Hepatocyte (in vitro differentiated cells): ENCODE measurements around the gene PGPEP1.

Experiments used
- EZH2phosphoT487 ChIP-seq: fragments of 200-600 bp; sonication (generic); IDR thresholded peaks from one replicate; pipeline ENCODE4 v1.6.1; 2018; ENCODE audit warnings: antibody characterized with exemption, mild to moderate bottlenecking, low read depth, moderate library complexity; ENCODE audit not compliant: unreplicated experiment, severe bottlenecking
- TF ChIP-seq, protein P1 (sequence below): fragments of 200-600 bp; sonication (generic); IDR thresholded peaks from 2 replicates; pipeline ENCODE4 v1.5.1; 2016; ENCODE audit warnings: antibody characterized with exemption, mild to moderate bottlenecking; ENCODE audit not compliant: poor library complexity

DNA sequence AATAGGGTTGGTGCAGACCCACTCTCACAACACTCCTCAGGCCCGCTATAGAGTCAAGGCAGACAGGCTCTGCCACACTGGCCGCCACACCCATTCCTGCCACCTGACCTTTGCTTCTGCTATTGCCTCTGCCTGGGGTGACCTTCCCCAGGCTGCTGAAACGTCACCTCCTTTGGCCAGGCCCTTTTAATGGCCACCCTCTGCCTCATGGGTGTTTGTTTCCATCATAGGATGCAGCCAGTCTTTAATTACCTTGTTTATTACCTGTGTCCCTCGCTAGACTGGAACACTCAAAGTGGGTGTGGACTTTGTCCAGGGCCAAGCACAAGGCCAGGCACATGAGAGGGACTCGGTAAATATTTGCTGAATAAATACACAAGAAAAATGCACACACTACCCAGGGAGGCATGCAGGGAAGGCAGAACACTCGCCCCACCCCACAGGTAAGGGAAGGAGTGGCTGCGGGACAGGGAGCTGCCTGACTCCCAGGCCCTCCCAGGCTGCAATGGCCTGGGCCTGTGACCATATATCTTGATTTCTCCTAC is 20.7 kb upstream of the PGPEP1 start:
- TF ChIP-seq, protein P1, sequence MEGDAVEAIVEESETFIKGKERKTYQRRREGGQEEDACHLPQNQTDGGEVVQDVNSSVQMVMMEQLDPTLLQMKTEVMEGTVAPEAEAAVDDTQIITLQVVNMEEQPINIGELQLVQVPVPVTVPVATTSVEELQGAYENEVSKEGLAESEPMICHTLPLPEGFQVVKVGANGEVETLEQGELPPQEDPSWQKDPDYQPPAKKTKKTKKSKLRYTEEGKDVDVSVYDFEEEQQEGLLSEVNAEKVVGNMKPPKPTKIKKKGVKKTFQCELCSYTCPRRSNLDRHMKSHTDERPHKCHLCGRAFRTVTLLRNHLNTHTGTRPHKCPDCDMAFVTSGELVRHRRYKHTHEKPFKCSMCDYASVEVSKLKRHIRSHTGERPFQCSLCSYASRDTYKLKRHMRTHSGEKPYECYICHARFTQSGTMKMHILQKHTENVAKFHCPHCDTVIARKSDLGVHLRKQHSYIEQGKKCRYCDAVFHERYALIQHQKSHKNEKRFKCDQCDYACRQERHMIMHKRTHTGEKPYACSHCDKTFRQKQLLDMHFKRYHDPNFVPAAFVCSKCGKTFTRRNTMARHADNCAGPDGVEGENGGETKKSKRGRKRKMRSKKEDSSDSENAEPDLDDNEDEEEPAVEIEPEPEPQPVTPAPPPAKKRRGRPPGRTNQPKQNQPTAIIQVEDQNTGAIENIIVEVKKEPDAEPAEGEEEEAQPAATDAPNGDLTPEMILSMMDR: no peak
- no peak for TF ChIP-seq EZH2phosphoT487
